Eye (tissue), 1 donor: ENCODE data around the gene EXOC3L1.

Experiments
- DNase-seq: peaks from one replicate; pipeline ENCODE4 v3.0.0-alpha.2; 2015

Gene EXOC3L1

GRCh38 chr16:67198238-67198734 lies 8.3 kb upstream of the EXOC3L1 start:
- DNase-seq = peak; percentile 25

- DNase-seq = no peak
Observed at GRCh38 chr16:67197704-67198103, 7.8 kb upstream of the EXOC3L1 start.

- DNase-seq = no peak
Observed at GRCh38 chr16:67196881-67197280, 6.9 kb upstream of the EXOC3L1 start.

- DNase-seq = no peak
Observed at GRCh38 chr16:67195676-67196075, 5.7 kb upstream of the EXOC3L1 start.

- no peak for DNase-seq
Observed at GRCh38 chr16:67194260-67194659, 4.3 kb upstream of the EXOC3L1 start.

- DNase-seq = no peak
Observed at GRCh38 chr16:67193536-67193935, 3.6 kb upstream of the EXOC3L1 start.

- no peak for DNase-seq
Observed at GRCh38 chr16:67192781-67193361, 2.9 kb upstream of the EXOC3L1 start.

- peak; percentile 94 for DNase-seq
Observed at GRCh38 chr16:67191995-67192681, 2.2 kb upstream of the EXOC3L1 start, which contains the start of gene E2F4. Gene E2F4 (plus strand): TSS chr16:67192155. CDS start chr16:67192228, 73 bp downstream.

GRCh38 chr16:67191411-67191994 lies 1.6 kb upstream of the EXOC3L1 start:
- DNase-seq = no peak

- DNase-seq = no peak
Observed at GRCh38 chr16:67190448-67191399, 788 bp upstream of the EXOC3L1 start.

- no peak for DNase-seq
Observed at GRCh38 chr16:67188798-67189197, 1.1 kb downstream of the EXOC3L1 start.

GRCh38 chr16:67188323-67188722 lies 1.6 kb downstream of the EXOC3L1 start:
- DNase-seq = no peak

GRCh38 chr16:67187175-67187890 lies 2.6 kb downstream of the EXOC3L1 start:
- DNase-seq = no peak

- DNase-seq = no peak
Observed at GRCh38 chr16:67186550-67186950, 3.4 kb downstream of the EXOC3L1 start.

- no peak for DNase-seq
Observed at GRCh38 chr16:67185651-67186134, 4.2 kb downstream of the EXOC3L1 start.

GRCh38 chr16:67184995-67185650 lies 4.8 kb downstream of the EXOC3L1 start:
- DNase-seq = peak; percentile 95

GRCh38 chr16:67184453-67184994 lies 5.4 kb downstream of the EXOC3L1 start:
- DNase-seq = no peak

GRCh38 chr16:67183627-67184452 lies 6.1 kb downstream of the EXOC3L1 start, which contains the start of gene MATCAP1:
Gene MATCAP1 (minus strand): TSS chr16:67183963. CDS start chr16:67180610, 3,353 bp downstream.
- peak; percentile 99 for DNase-seq

- no peak for DNase-seq
Observed at GRCh38 chr16:67183284-67183626, 6.7 kb downstream of the EXOC3L1 start.

GRCh38 chr16:67182288-67182687 lies 7.6 kb downstream of the EXOC3L1 start:
- DNase-seq = no peak
